ENCODE results near the gene ATP2C2.

DNA sequence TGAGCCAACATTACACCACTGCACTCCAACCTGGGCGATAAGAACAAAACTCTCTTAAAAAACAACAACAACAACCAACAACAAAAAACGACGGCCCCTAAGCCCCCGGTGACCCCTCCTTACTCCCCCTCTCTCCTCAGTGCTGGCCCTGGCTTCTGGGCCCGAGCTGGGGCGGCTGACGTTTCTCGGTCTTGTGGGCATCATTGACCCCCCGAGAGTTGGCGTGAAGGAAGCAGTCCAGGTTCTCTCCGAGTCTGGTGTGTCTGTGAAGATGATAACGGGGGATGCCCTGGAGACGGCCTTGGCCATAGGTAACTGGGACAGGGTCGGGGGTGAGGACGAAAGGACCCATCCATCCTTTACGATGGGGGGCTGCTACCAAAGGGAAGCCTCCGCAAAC lies 83.4 kb downstream of the ATP2C2 start:
- no peak for TF ChIP-seq POLR2AphosphoS5 (IDR thresholded peaks at IDR 0.05; ENCODE audit: low read depth, low read length)
- no peak for TF ChIP-seq TAF1 (IDR thresholded peaks at IDR 0.05; ENCODE audit: borderline replicate concordance, insufficient read depth, low read length)
- no peak for TF ChIP-seq SIN3A (IDR thresholded peaks at IDR 0.05; ENCODE audit: borderline replicate concordance, insufficient read depth, low read length)
- TF ChIP-seq FOXP2 (optimal IDR thresholded peaks at IDR 0.05; ENCODE audit: borderline replicate concordance, extremely low read depth, extremely low read length, insufficient read depth), result no peak

Data from PFSK-1 (cell line).